Lower leg skin (tissue), 4 donors: ENCODE results near the gene SPAG9. TPM values are rescaled to one million over a fixed set of nuclear protein-coding genes. Genes with fewer than 3 reads are reported as not detected.

Experiments used
- DNase-seq, 2 donors: peaks; one replicate each; pipeline ENCODE4 v3.0.0-alpha.2; 2019; ENCODE audit warnings: low spot score in 2 of 2
- H3K4me3 ChIP-seq: fragments of 200-600 bp; sonication (generic); 2 replicates; pipeline ENCODE4 v1.5.1; 2017; ENCODE audit warnings: mild to moderate bottlenecking, low read depth; ENCODE audit not compliant: poor library complexity, severe bottlenecking
- POLR2A ChIP-seq, 2 donors: fragments of 450-650 bp; IDR thresholded peaks; one replicate each; pipeline ENCODE4 v1.6.1; 2016 to 2017; ENCODE audit warnings: antibody characterized with exemption in 2 of 2, mild to moderate bottlenecking in 1 of 2, moderate library complexity in 1 of 2
- WGBS, 2 donors: methylation state at CpG; one replicate each; pipeline ENCODE4 v1.1.5; 2018; 5-methylcytosine and 5-hydroxymethylcytosine counted together
- intact Hi-C: fragments of 100-400 bp; cut with DNase I; formaldehyde crosslinking; loops from one replicate; pipeline ENCODE4 v1.15.0; 2023; ENCODE audit warnings: low total_unique reads
- total RNA-seq, 4 donors: library from RNA; depleted of rRNA; stranded (reverse); fragments of >200 nt; gene quantifications; one replicate each; pipeline ENCODE4 v1.1.0, GENCODE V29; 2016
- TF ChIP-seq, protein P1 (sequence below), 3 donors: fragments of 450-650 bp; IDR thresholded peaks; one replicate each; pipeline ENCODE4 v1.5.1; 2016; ENCODE audit warnings: antibody characterized with exemption in 3 of 3, mild to moderate bottlenecking in 3 of 3, moderate library complexity in 2 of 3

SPAG9 gene
- total RNA-seq, 4 donors from 2014 or later, result 63.7 to 106 (median 69.3) TPM

DNA sequence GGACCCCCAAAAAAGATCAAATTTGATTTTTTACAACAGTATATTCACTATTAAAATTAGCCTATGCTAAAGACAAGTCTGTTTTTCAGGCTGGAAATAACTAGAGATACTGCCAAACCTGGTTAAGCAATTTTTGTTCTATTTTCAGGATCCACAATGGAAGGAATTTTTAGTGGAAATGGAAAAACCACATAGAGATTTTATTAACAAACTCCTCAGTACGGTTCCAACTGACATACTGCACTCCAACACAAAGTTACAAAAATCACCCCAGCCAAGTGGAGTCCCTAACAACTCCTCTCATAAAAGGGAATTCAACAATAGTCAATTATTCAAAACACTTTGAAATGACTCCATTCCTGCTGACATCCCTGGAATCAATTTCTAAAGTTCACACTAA is 152.9 kb downstream of the SPAG9 start:
- intact Hi-C loops, result no loop called here
- WGBS, 2 donors, result 50 to 54% methylated on average over 1 of the region's 1 CpG
- TF ChIP-seq, protein P1, sequence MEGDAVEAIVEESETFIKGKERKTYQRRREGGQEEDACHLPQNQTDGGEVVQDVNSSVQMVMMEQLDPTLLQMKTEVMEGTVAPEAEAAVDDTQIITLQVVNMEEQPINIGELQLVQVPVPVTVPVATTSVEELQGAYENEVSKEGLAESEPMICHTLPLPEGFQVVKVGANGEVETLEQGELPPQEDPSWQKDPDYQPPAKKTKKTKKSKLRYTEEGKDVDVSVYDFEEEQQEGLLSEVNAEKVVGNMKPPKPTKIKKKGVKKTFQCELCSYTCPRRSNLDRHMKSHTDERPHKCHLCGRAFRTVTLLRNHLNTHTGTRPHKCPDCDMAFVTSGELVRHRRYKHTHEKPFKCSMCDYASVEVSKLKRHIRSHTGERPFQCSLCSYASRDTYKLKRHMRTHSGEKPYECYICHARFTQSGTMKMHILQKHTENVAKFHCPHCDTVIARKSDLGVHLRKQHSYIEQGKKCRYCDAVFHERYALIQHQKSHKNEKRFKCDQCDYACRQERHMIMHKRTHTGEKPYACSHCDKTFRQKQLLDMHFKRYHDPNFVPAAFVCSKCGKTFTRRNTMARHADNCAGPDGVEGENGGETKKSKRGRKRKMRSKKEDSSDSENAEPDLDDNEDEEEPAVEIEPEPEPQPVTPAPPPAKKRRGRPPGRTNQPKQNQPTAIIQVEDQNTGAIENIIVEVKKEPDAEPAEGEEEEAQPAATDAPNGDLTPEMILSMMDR (IDR thresholded peaks at IDR 0.05), result no peak
- no peak for TF ChIP-seq POLR2A (IDR thresholded peaks at IDR 0.05)
- no peak for DNase-seq
- no peak overlapping the region for H3K4me3 ChIP-seq

DNA sequence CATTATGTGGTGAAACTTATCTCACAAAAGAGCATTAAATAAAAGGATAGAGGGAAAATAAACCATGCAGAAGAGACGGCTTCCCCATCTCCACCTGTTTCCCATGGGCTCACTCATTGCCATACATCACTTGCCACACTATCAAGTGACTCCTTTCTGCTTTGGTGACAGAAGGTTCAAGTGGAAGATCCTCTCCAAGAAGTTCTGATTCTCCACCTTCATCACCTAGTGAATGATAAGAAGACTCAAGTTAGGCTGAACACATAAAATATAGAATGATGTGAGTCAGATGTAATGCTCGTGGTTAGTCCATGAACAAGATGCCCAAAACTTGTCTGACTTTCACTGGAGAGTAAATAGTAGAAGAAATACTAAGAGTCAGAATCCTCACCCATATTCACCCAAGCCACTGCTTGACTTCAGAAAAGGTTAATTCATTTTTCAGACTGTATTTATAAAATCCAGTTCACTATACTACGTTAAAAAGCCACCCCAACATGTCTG is 154.5 kb downstream of the SPAG9 start:
- 86 to 87% methylated on average over 3 of the region's 3 CpGs for WGBS, 2 donors

DNA sequence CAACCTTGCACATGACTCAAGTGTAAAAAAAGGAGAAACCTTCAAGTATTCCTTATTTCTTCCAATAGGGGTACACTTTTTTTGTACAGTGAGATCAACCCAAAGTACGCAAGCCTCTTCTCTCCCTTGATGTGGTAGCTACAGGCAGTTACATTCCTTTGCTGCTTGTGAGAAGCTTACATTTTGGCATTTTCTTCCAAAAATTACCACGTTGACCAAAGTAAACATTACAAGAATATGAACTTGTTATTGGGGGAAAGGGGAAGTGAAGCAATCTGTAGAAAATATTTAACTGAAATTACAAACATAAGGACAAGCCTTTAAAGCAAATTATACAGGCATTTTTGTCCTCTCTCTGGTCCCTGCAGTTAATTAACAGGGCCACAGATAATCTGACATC is 157.5 kb downstream of the SPAG9 start:
- intact Hi-C loops, result no loop called here
- no peak overlapping the region for H3K4me3 ChIP-seq
- WGBS, 2 donors, result 72 to 77% methylated on average over 2 of the region's 2 CpGs
- TF ChIP-seq, protein P1 (IDR thresholded peaks at IDR 0.05), result no peak
- no peak for TF ChIP-seq POLR2A (IDR thresholded peaks at IDR 0.05)
- no peak for DNase-seq

More for the DNA sequence above, 154.5 kb downstream of the SPAG9 start:
- TF ChIP-seq, protein P1 (IDR thresholded peaks at IDR 0.05), result no peak
- TF ChIP-seq POLR2A (IDR thresholded peaks at IDR 0.05), result no peak
- intact Hi-C loops, result no loop called here
- DNase-seq, result no peak
- H3K4me3 ChIP-seq, result no peak overlapping the region

DNA sequence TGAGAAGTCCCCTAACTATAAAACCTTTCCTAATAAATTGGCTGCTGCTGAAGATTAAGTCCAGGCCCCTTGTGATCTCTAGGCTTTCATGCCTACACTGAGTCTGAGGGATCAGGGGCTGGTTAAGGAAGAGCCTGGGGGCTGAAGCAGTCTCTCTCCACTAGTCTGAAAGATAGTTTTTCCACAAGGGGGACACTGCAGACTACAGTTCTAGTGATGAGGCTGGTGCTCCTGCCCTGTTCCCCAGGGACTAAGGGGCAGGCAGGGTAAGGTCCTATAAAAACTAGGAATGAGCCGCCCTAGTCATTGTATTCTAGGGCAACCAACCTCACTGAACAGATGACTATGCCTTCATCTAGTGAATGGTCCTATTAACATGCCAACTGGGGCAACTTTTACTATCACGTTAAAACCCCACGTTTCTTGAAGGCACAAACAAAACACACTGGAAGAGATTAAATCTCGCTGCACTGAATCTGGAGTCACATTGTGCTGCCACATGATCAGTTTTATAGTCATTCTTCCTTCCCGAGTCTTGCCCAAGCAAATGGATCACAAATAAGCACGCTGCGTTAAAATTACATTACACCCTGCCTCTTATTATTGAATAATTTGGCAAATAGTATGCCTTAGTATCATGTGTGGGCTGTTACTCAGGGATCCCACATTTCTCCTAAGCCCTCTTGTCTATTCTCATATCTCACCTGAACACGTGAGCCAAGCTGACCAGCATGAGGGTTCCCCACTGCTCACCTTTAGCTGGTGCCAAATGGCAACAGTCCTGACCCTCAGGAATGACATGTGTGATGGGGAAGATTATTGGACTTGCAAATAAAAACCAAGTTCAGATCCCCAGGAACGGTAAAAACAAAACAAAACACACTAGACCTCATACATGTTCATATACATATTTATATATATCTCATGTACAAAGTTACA is 159.1 kb downstream of the SPAG9 start:
- TF ChIP-seq POLR2A (IDR thresholded peaks at IDR 0.05), result no peak
- TF ChIP-seq, protein P1 (IDR thresholded peaks at IDR 0.05), result no peak
- DNase-seq, result no peak

DNA sequence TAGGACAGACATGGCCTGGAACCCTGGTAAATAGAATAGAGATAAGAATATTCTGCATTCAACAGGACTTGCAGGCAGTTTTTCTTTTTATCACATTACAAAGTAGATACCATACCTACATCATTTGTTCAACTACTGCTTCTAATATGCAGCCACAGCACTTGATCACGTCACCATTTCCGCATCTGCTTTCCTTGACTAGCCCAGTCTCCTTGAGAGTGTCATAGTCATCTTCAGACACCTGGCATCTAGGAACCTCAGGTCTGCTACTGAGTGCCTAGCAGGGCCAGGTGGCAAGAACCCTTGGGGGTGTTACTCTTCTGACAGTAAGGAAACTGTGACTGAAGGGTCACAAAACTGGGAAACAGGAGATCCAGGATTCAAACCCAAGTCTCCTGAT is 161.3 kb downstream of the SPAG9 start:
- TF ChIP-seq, protein P1 (IDR thresholded peaks at IDR 0.05), result no peak
- TF ChIP-seq POLR2A (IDR thresholded peaks at IDR 0.05), result no peak
- H3K4me3 ChIP-seq, result no peak overlapping the region
- intact Hi-C loops, result no loop called here
- no peak for DNase-seq
- 94 to 97% methylated on average over 2 of the region's 2 CpGs for WGBS, 2 donors

More for the DNA sequence above, 159.1 kb downstream of the SPAG9 start:
- no peak overlapping the region for H3K4me3 ChIP-seq
- WGBS, 2 donors, result 72 to 79% methylated on average over 9 of the region's 9 CpGs
- intact Hi-C loops, result no loop called here
